Activated CD4-positive, alpha-beta T cell treated with anti-CD3 and anti-CD28 coated beads, Interleukin-2, amount 50 U/mL, for 1 hour (primary cell): Measurements from ENCODE around the gene GHITM.
A peak's percentile ranks its signal among the peaks of the same experiment; 100 is the strongest.
"Not testable (repeated sequence)": the region's sequence is repeated elsewhere in the genome, so short reads cannot be mapped to it uniquely, and the experiment has no call there.

ENCODE experiments used
- DNase-seq: peaks from one replicate; pipeline ENCODE4 v3.0.0-alpha.2; 2020

GHITM gene

DNA sequence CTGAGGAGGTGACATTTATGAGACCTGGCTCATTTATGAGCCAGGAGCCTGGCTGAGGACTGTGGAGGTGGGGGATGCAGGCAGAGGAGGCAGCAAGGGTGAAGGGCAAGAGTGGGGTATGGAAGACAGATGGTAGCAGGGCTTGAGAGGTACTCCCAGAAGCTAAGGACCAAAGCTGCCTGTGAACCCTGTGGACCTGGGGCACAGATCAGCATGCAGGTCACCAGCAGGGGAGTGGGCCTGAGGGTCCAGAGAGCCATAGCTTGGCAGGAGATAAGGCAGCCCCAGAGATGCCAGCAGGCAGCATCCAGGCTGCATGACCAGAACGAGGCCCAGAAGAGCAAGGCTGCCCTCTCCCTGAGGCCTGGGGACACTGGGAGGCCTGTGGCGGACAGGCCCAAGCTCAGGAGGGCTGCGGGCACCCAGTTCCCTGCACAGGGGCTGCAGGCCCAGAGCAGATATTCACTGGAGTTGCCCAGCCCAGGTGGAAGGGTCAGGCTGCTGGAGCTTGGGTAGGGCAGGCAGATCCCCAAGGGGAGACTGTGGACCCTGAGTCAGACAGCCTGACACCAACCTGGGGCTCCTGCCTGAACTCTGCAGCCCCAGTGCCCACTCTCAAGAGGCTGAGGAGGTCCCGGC lies 37.6 kb downstream of the GHITM start:
- no peak for DNase-seq

DNA sequence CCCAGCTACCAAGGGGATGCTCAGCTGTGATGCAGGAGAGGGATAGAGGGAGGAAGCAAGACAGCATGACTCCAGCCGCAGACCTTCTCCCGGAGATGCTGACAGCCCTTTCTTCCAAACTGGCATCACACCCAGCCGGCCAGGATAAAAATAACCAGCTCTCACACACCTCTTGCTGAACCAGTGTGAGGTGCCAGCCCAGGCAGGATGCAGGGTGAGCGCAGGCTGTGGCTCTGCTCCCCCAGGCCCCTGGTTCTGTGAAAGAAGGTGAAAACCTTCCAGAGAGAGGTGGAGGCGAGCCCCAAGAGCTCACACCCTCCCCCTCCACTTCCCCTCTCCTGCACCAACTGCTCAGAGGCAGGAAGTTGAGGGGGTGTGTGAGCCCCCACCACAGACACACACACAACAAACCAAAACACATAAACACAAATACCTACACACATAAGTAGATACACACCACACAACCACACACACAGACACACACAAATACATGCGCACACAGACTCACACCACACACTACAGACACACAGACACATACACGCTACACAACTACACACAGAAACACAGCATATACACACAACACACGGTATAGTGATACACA lies 38.3 kb downstream of the GHITM start:
- DNase-seq = no peak

DNA sequence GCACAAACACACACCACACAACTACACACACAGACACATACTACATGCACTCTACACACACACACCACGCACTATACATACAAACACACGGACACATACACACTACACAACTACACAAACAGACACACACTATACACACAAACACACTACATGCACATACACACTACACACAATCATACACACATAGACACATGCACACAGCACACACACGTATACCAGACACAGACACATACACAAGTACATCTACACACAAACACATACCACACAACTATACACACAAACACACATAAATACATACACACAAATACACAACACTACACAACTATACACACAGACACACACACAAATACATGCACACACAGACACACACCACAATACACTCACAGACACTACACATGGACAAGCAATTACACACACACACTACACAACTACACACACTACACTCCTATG lies 38.9 kb downstream of the GHITM start:
- DNase-seq = no peak

DNA sequence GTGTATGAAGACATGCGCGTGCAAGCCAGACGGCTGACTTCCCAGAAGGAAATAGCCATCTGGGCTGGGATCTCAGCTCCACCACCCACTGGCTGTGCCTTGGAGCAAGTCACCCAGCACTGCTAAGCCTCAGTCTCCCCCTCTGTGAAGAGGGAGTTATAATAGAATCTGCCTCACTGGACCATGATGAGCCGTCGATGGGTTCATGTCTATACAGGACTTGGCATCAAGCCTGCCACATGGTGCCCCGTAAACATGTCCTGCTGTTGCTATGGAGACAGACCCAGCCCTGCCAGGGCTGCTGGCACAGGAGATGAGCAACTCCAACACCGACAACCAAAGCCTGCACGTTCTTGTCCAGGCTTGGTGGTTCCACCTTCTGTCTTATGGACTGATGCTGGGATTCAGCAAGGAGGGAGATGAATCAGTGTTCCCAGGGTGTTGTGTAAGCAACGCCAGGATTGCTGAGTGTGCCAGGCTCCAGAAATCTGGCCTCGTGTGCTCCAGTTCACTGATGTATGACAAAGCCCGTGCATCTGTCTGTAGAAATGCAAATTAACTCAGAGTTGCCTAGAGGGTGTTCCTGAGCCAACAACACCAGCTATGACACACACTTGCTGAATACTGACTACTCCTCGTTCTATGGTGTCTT lies 39.9 kb downstream of the GHITM start:
- DNase-seq = no peak

DNA sequence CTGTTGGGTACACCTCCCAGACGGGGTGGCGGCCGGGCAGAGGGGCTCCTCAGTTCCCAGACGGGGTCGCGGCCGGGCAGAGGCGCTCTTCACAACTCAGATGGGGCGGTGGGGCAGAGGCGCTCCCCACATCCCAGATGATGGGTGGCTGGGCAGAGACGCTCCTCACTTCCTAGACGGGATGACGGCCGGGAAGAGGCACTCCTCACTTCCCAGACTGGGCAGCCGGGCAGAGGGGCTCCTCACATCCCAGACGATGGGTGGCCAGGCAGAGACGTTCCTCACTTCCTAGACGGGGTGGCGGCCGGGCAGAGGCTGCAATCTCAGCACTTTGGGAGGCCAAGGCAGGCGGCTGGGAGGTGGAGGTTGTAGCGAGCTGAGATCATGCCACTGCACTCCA lies 41.1 kb downstream of the GHITM start:
- DNase-seq = not testable (repeated sequence)

DNA sequence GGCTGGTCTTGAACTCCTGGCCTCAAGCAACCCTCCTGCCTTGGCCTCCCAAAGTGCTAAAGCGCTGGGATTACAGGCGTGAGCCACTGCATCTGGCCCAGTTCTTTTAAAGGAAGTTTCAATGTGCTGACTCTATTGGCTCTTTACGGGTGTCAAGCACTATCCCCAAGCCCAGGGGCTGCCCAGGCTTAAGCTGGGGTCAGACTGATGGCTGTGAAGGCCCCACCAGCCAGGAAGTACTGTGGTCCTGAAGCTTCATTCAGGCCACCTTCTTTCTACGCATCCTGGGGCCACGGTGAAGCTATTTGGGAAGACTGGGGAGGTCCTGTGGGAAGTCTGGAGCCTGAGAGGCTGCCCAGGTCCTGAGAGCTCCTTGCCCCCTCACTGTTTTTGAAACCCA lies 42.3 kb downstream of the GHITM start:
- no peak for DNase-seq

DNA sequence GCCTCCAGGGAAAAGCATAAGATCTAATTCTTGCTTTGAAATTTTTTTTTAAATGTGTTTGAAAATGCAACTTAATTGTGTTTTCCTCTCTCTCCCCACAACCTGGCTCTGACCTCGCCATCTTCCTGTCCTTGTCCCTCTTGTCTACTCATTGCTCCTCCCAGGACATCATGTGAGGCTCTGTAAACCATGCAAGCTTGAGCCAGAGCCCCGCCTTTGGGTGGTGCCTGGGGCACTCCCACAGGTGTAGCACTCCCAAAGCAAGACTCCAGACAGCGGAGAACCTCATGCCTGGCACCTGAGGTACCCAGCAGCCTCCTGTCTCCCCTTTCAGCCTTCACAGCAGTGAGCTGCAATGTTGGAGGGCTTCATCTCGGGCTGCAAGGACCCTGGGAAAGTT lies 45.2 kb downstream of the GHITM start:
- no peak for DNase-seq

DNA sequence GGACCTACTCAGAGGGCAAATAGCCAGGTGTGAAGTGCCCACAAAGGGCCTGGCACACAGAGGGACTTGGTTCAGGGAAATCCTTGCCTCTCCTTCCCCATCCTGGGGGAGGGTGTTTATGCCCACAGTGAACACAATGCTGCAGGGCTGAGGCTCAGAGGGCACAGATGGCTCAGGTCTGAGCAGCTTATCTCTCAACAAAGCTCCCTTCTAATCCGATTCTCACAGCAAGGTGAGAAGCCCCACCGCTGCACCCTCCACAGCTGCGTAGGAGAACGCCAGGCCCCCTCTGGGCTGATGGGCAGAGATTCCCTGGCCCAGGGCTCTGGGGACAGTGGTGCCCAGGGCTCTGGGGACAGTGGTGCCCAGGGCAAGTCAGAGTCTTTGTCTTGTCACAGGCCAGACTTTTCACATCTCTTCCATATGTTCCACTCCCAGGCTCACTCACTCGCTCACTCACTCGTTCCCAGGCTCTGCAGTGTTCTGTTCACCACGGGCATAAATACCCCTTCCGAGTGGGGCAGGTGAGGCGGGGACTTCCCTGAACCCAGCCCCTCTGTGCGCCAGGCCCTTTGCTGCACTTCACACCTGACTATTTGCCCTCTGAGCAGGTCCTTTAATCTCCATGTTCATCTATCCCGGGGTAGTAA lies 46.3 kb downstream of the GHITM start:
- no peak for DNase-seq

DNA sequence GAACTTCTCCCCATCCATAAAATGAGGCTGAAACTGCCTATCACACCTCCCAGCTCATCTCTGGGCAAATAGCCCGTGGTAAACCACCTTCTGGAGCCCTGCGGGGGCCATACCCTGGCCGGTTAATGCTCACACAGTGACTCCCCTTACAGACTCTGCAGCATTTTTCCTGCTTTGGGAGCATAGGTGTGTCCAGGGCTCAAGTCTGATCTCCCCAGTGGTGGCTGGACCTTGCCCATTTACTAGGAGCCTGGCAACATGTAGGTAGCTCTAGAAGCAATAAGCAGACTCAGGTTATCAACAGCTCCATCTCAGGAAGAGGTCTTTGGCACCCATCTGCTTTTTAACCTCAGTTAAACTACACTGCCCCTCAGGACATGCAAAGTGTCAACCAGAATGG lies 49.5 kb downstream of the GHITM start:
- no peak for DNase-seq

DNA sequence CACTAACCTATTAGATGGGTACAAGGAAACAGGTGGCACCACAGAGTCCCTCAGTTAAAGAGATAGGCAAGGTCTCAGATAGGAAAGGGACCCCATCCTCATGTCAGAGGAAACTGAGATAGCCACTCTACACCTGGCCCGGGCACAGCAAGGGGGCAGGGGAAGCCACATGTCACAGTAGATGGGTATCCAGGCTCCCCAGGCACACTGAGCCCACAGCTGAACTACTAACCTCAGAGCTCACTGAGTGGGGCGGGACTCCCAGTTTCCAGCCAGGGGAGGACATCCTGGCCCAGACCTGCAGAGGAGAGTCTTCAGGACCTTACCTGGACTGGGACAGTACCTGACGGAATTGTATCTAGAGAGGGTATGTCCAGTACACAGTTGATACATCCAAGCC lies 51.3 kb downstream of the GHITM start:
- no peak for DNase-seq

DNA sequence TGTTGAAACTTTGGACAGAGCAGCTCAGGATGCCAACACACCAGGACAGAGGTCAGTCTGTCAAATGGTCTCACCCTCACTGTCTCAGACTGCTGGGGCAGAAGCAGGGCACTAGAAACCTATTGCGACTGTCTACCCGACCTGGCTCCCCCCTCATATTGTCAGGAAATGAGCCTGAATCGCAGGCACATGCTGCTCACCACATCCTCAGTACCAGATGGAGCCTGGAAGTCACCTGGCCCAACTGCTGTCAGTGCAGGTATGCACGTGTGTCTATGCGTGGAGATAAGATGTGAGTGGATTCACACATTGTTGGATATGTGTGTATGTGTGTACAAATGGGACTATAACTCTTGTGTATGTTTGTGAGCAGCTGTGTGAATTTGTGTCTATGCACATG lies 51.8 kb downstream of the GHITM start:
- DNase-seq = no peak

DNA sequence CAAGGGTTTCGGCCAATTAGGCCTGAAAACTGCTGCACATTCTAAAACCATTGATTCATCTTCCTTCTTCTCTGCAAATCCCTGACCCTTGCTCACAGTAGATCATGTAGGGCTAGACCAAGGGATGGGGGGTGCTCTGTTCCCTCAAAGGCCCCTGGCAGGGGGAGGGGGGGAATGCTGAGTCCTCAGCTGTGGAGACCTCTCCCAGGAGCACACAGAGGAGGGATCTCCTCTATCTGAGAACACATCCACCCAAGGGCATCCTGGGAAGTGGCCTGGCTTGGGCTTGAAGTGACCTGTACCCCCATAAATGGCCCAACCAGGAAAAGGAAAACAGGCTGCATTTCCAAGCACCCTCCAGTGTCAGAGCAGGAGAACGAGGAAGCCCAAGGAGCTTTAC lies 54.0 kb downstream of the GHITM start:
- DNase-seq = no peak

DNA sequence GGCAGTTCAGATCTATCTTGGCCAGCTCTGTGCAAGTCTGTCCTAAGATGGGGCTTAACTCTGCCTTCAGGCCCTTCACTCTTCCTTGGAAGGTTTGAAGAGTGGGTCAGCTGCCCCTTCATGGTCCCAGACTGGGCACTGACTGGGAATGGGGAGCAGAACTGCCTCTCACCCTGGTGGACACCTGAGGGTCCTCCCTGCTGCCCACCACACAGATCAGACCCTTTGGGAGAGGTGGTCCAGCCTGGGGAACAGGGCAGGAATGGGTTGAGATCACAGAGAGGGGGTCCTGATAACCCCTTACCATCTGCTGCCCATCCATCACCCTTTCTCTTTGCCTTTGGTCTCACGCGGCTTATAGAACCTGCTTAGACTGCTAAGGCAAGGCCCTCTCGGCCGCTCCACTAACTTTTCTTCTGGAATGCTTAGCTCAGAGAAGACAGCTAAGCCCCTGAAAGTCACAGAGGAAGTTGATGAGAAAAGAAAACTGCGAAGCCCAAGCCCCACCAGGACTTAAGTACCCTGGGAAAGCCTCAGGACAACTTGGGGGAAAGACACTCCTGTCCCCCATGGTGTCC lies 54.6 kb downstream of the GHITM start:
- DNase-seq = no peak

DNA sequence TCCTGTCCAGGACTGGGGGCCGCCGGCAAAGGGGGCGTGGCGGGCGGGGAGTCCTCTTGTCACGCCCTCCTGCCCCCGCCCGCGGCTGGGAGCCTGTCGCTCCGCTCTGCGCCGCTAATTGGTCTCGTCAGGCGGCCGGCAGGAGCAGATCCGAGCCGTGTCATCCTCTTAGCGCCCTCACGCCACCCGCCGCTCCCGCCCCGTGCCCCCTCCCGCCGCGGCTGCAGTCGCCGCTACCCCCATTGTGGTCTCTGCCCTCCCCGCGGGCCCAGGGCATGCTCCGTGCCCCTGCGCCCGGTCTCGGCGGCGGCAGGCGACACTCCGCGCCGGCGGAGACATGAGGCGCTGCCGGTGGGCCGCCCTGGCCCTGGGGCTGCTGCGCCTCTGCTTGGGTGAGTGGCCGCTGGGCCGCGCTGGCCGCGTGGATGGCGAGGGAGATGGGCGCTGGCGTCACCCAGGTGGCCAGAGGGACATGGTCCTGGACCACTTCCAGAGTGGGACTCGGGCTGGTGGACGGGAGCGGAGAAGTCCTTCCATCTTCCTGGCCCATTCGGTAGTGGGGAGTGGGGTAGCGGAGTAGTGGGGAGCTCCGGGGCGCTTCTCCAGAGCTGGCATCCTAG lies 55.2 kb downstream of the GHITM start, which contains the start of gene CDHR1:
CDHR1 (plus strand) TSS at position 114 of the 620 bp plus-strand sequence; CDS start at position 338, 224 bp downstream.
- peak; percentile 17 for DNase-seq

DNA sequence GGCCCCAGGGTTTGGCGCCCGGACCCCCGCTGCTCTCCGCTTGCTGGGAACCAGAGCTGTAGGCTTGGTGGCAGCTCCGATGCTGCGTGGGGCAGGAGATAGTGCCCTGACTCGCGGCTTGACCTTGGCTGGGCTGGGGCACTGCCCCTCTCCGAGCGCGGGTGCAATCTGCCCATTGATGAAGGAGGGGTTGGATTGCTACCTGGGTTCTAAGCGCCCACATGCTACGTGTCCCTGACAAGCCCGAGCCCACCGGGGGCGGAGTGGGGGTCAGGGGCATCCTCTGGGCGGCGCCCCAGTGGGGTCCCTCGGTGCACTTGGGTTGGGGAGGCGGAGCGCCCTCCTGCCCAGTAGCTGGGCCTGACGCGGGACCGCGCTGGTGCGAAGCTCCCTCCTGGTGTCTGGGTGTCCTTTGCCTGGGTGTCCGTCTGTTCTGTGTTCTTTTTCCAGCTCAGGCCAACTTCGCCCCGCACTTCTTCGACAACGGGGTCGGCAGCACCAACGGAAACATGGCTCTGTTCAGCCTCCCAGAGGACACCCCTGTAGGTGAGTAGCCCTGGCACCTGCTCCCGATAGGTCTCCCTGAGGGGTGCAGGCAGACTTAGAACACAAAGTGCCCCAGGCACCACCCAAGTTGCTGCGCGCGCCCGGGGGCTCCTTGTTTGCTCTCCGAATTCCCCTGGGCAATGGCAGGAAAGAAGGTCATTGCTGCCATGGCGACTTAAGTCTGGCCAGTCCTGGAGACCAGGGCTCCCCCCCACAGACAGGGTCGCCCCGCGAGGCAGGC lies 55.9 kb downstream of the GHITM start:
- no peak for DNase-seq

DNA sequence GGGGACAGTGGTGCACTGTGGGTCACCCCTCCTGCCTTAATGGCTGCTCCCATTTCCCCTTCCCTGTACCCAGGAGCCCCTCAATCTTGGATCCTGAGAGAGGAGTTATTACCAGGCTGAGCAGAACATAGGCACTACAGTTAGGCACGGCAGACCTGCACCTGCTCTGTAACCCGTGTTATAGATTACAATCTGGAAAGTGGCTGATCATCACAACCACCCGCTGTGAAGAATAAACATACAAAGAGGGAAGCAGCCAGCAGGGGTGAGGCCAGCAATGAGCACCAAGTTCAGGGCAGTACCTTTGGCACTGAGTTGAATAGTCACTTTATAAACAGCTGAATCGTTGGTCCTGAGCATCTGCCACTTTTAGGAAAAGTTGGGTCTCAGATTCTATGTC lies 56.8 kb downstream of the GHITM start:
- no peak for DNase-seq

DNA sequence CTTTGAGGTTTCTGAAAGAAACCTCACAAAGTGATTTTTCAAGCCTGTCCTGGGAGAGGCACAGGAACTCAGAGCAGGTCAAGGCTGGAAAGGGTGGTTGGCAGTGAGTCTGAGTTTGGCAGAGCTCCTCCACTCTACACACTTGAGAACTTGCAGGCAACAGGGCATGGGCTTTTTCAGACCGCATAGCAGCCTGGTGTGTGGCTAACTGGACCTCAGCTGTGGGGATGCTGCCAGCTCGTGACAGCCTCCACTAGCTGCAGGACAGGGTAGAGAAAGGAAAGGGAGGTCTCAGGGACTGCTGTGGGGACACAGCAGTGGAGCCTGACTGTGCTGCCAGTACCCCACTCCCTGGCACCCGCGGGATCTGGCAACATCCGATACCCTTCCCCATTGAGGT lies 57.6 kb downstream of the GHITM start:
- no peak for DNase-seq

DNA sequence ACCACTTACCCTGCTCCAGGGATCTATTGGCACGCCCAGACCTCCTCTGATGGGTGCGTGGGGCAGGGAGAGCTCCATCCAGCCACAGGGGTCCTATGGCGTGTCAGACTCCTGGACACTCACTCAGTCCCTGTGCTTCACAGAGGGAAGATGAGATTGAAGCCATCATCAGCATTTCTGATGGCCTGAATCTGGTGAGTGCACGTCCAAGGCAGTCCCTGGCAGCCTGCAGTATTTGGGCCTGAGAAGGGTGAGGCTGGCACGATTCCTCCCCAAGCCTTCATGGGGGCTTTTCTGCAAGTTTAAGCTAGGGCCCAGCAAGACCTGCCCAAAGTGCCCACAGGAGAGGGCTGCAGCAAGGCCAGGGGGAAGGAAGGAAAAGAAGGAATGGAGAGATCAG lies 58.3 kb downstream of the GHITM start:
- DNase-seq = no peak

DNA sequence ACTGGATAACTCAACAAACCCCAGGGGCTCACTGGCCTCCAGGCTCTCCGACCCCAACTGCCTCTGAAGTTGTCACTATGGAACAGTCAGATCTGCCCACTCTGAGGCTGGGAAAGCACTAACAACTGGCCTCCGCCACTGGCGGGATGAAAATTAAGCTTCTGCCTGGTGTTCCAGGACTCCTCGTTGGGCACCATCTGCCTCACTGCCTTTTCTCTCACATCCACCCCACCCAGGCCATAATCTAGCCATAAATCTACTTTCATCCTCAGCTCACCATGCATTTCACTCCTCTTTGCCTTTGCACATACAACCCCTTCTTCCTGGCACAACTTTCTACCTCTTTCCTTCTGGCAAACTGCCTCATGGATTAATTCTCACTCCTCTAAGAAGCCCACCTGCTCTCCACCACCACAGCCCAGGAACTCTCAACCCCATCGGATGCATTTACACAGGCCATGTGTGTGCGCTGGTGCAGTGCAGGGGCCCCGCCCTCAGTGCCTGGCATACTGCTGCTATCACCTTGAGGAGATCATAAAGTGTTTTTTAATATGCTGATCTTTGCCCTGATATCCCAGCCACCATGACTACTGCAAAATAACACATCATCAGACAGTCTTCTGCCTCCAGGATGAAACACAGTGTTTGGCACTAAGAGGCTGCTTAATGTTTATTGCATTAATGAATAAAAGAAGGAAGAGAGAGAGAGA lies 59.1 kb downstream of the GHITM start:
- DNase-seq = no peak

DNA sequence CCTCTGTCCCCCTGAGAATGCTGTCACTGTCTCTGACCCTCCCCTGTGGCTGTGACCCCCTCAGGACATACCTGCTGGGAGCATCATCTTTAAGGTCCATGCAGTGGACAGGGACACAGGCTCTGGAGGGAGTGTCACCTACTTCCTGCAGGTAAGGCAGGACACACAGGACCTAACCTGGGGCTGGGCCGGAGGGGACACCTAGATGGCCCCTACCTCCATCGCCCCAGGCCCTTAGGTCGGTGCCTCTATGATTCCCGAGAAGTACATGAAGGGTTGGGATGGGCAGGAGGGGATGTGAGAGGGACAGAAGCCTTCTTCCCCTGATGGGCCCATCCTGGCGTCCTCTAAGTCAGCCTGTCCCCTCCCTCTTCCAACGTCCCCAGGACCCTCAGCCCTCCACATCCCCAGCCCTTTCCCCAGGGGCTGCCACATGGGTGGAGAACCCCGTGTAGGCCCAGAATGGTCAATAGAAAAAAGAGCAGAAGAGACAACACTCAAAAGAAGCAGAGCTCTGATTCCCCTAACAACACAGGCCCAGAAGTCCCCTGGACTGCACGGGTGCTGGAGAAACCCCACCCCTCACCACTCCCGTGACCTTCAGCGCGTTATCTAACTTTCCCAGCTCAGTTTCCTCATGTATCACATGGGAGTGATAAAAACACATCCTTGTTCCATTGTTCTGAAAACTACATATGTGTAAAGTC lies 61.4 kb downstream of the GHITM start:
- no peak for DNase-seq

DNA sequence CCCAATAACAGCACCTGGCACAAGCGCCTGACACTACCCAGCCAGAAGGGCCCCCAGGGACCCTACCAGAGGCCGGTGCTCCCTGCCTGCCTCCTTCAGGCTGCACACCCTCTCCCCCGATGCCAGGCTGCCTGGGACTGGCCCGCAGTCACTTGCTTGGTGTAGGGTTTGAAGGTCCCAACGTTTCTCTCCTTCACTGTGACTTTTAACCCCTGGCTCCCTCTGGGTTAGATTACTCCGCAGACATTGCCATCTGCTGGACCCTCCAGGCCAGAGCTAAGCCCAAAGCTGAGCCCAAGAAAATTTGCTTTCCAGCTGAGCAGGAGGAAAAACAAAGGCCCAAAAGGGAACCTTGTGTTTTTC lies 61.9 kb downstream of the GHITM start:
- DNase-seq = no peak
